PC-3 (cell line): ENCODE results near the gene CCDC13. TPM values are rescaled to one million over a fixed set of nuclear protein-coding genes. Genes with fewer than 3 reads are reported as not detected.

Experiments used
- ATAC-seq: fragments of 200-7000 bp; cut with Tn5 transposase; 2 replicates; pipeline ENCODE4 v1.9.1; 2020; ENCODE audit warnings: mild to moderate bottlenecking, moderate library complexity
- BruUV-seq: library from RNA; stranded (reverse); fragments of 400-500 nt; replicated peaks from 2 replicates; lab custom pipeline; 2021; lab: Mats Ljungman, UMichigan
- CTCF ChIA-PET: fragments of 300-600 bp; sonication (Branson Sonifier 250); formaldehyde crosslinking; loops from one replicate; lab custom pipeline; 2022; ENCODE audit warnings: antibody characterized with exemption; lab: Charles Lee
- POLR2A ChIA-PET: fragments of 300-600 bp; sonication (Branson Sonifier 250); formaldehyde crosslinking; loops from one replicate; lab custom pipeline; 2022; ENCODE audit warnings: antibody characterized with exemption; ENCODE audit not compliant: unreplicated experiment; lab: Charles Lee
- DNase-seq: peaks from one replicate; pipeline ENCODE4 v3.0.0-alpha.2; 2015
- H2AFZ ChIP-seq: fragments of 300-600 bp; sonication (generic); 2 replicates; pipeline ENCODE4 v1.6.0; 2016; ENCODE audit warnings: antibody characterized with exemption, low read length
- H3F3A ChIP-seq: fragments of 300-600 bp; sonication (generic); one replicate; pipeline ENCODE4 v1.6.0; 2017; ENCODE audit warnings: antibody characterized with exemption, low read length, control low read depth, mild to moderate bottlenecking; ENCODE audit not compliant: unreplicated experiment
- H3K27ac ChIP-seq: fragments of 300-600 bp; sonication (generic); 2 replicates; pipeline ENCODE4 v1.5.1; 2016; ENCODE audit warnings: mild to moderate bottlenecking, low read length
- H3K27me3 ChIP-seq: fragments of 300-600 bp; sonication (generic); 2 replicates; pipeline ENCODE4 v1.6.1; 2016; ENCODE audit warnings: low read length, mixed read lengths
- H3K36me3 ChIP-seq: fragments of 300-600 bp; sonication (generic); 2 replicates; pipeline ENCODE4 v1.6.1; 2016; ENCODE audit warnings: low read depth, mixed run types, low read length, mixed read lengths
- H3K4me1 ChIP-seq: fragments of 300-600 bp; sonication (generic); 2 replicates; pipeline ENCODE4 v1.5.1; 2016; ENCODE audit warnings: low read length; ENCODE audit not compliant: insufficient read depth
- H3K4me2 ChIP-seq: fragments of 300-600 bp; sonication (generic); 2 replicates; pipeline ENCODE4 v1.6.0; 2016; ENCODE audit warnings: low read length
- H3K4me3 ChIP-seq: fragments of 300-600 bp; sonication (generic); 2 replicates; pipeline ENCODE4 v1.5.1; 2016; ENCODE audit warnings: mild to moderate bottlenecking, low read length, mixed read lengths
- H3K79me2 ChIP-seq: fragments of 300-600 bp; sonication (generic); 2 replicates; pipeline ENCODE4 v1.6.1; 2017; ENCODE audit warnings: low read length, mixed read lengths
- H3K9ac ChIP-seq: fragments of 300-600 bp; sonication (generic); 2 replicates; pipeline ENCODE4 v1.6.0; 2016; ENCODE audit warnings: mild to moderate bottlenecking, low read length
- H3K9me2 ChIP-seq: fragments of 300-600 bp; sonication (generic); replicated peaks from 2 replicates; pipeline ENCODE4 v1.6.1; 2016; ENCODE audit warnings: mixed run types, low read length, mixed read lengths
- H3K9me3 ChIP-seq: fragments of 300-600 bp; sonication (generic); 2 replicates; pipeline ENCODE4 v1.6.1; 2016; ENCODE audit warnings: low read length, mixed read lengths
- H4K20me1 ChIP-seq: fragments of 300-600 bp; sonication (generic); 2 replicates; pipeline ENCODE4 v1.6.1; 2016; ENCODE audit warnings: low read length, mixed read lengths
- EZH2 ChIP-seq: fragments of 300-600 bp; sonication (generic); IDR thresholded peaks from one replicate; pipeline ENCODE4 v1.6.1; 2017; ENCODE audit warnings: antibody characterized with exemption, mild to moderate bottlenecking, low read length; ENCODE audit not compliant: unreplicated experiment
- EZH2phosphoT487 ChIP-seq: fragments of 300-600 bp; sonication (generic); IDR thresholded peaks from 2 replicates; pipeline ENCODE4 v1.6.1; 2018; ENCODE audit warnings: mild to moderate bottlenecking, antibody characterized with exemption, low read length, borderline replicate concordance
- intact Hi-C: fragments of 100-400 bp; cut with micrococcal nuclease; formaldehyde crosslinking; loops from 2 replicates; pipeline ENCODE4 v1.9.0; 2023
- total RNA-seq: library from RNA; depleted of rRNA; stranded (reverse); fragments of >200 nt; gene quantifications from 2 replicates; pipeline ENCODE4 v1.2.3, GENCODE V29; 2014
- TF ChIP-seq, protein P1 (sequence below): fragments of 300-600 bp; sonication (generic); conservative IDR thresholded peaks from 2 replicates; pipeline ENCODE4 v1.5.1; 2017; ENCODE audit warnings: antibody characterized with exemption, low read depth, mild to moderate bottlenecking, low read length

Gene CCDC13
- total RNA-seq, 1 experiment from 2014 or later = 0.47 TPM

DNA sequence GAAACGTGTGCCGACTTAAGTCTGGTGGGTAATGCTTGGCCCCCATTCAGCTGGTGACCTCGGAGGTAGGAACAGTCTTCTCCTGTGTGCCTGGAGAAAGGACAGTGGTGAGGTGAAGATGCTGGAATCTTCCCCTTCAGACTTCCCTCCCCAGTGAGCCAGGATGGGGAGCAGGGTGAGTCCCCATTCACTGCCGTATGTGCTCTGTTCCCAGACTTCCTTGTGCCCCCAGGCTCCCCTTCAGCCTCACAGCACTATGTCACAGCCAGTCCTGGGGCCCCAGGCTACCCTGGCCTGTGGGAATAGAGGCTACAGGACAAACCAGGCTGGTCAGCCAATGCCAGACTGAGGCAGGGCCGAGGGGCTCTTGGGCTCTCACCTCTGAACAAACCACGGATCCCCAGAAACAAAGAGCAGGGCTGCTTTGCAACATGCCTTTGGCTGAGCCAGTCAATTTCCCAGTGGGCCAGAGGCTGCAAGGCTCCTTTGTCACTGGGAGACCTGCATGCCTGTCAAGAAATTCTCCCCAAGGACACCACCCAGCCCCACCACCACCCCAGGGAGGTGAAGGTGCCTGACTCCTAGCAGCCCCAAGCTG lies 38.7 kb downstream of the CCDC13 start:
- intact Hi-C loops = no loop called here
- DNase-seq = no peak

DNA sequence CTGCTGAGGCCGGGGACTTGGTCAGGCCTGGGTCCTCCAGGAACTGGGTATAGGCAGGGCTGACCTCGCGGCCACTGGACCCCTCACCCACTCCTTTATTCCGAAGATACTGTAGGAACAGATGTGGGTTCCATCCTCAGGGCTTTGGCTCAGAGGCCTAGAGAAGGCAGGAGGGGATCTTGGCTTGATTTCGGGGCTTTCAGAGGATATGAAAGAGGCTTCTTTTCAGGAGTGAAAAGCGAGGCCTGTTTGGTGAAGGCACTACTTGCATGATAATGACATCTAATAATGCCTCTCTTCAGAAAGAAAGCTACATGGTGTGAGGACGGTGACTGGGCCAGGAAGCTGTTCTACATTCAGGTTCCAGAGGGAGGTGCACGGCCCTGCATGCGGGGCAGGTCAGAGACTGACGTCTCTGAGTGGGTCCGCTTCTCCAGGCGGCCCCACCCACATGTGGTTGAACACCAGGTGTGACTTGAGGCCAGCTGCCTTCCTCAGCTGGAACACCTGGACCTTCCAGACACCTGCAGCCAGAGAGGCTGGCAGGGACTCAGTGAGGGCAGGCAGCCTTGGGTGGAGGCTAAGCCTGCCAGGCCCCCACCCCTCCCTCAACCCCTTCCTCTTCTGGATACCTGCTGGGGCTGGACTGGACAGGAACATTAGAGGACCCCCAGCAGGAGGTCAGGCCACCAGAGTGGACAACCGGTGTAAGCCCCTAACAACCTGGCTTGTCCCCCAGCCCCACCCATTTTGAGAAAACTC lies 39.4 kb downstream of the CCDC13 start:
- POLR2A ChIA-PET = no interaction called here
- no peaks in the 10 kb centered on the region for H3K9me2 ChIP-seq
- CTCF ChIA-PET = no interaction called here
- no peaks in the 10 kb centered on the region for H3K4me1 ChIP-seq
- H3K4me2 ChIP-seq = no peak overlapping the region
- H4K20me1 ChIP-seq = no peaks in the 10 kb centered on the region
- no peaks in the 10 kb centered on the region for H3K9me3 ChIP-seq
- no peaks in the 10 kb centered on the region for H3K36me3 ChIP-seq
- H2AFZ ChIP-seq = no peak overlapping the region
- intact Hi-C loops = no loop called here
- H3K79me2 ChIP-seq = no peaks in the 10 kb centered on the region
- no peaks in the 10 kb centered on the region for H3F3A ChIP-seq
- H3K27me3 ChIP-seq = no peaks in the 10 kb centered on the region
- H3K4me3 ChIP-seq = no peak overlapping the region
- TF ChIP-seq, protein P1, sequence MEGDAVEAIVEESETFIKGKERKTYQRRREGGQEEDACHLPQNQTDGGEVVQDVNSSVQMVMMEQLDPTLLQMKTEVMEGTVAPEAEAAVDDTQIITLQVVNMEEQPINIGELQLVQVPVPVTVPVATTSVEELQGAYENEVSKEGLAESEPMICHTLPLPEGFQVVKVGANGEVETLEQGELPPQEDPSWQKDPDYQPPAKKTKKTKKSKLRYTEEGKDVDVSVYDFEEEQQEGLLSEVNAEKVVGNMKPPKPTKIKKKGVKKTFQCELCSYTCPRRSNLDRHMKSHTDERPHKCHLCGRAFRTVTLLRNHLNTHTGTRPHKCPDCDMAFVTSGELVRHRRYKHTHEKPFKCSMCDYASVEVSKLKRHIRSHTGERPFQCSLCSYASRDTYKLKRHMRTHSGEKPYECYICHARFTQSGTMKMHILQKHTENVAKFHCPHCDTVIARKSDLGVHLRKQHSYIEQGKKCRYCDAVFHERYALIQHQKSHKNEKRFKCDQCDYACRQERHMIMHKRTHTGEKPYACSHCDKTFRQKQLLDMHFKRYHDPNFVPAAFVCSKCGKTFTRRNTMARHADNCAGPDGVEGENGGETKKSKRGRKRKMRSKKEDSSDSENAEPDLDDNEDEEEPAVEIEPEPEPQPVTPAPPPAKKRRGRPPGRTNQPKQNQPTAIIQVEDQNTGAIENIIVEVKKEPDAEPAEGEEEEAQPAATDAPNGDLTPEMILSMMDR = no peak
- TF ChIP-seq EZH2phosphoT487 (no peak), EZH2 (no peak)
- no peak for DNase-seq
- ATAC-seq = no peak
- BruUV-seq = no TSS peak
- H3K27ac ChIP-seq = no peak overlapping the region
- H3K9ac ChIP-seq = no peak overlapping the region

More for the DNA sequence above, 38.7 kb downstream of the CCDC13 start:
- Histone ChIP-seq H3K9me3 (no peaks in the 10 kb centered on the region), H3K79me2 (no peaks in the 10 kb centered on the region), H3K27ac (no peak overlapping the region), H3K4me2 (no peak overlapping the region), H3K27me3 (no peaks in the 10 kb centered on the region), H3K36me3 (no peaks in the 10 kb centered on the region), H3K4me1 (no peaks in the 10 kb centered on the region), H3K4me3 (no peak overlapping the region), H4K20me1 (no peaks in the 10 kb centered on the region), H2AFZ (no peak overlapping the region), H3F3A (no peaks in the 10 kb centered on the region), H3K9me2 (no peaks in the 10 kb centered on the region), H3K9ac (no peak overlapping the region)
- ChIA-PET POLR2A (no interaction called here), CTCF (no interaction called here)
- no peak for TF ChIP-seq EZH2phosphoT487
- TF ChIP-seq, protein P1 = no peak
- no peak for TF ChIP-seq EZH2
- no TSS peak for BruUV-seq
- ATAC-seq = no peak

DNA sequence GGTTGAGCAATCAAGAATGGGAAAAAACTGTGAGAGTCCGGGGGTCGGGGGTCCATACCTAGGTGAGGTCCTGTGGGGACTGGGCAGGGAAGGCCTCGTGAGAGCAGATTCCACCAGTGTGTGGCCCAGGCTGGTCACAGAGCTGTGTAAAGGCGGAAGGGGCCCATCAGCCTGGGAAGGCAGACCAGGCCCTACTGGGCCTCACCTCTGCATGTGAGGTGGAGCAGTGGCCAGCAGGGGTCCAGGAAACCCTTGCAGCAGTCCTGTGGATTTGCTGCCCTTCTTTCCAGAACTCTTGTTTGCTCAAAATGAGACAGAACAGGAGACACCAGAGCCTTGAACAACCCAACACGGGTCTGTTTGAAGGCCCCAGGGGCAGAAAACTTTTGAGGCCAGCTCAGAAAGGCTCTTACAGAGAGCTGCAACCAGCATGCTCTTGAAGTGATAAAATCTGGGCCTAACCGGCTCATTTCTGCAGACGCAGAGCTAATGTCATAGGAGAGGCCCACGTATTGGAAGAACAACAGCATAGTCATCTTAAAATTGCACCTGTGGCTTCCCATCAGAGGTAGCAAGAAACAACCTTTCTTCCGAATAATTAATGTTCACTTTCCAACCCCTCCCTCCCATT lies 40.1 kb downstream of the CCDC13 start:
- ChIA-PET POLR2A (no interaction called here), CTCF (no interaction called here)
- Histone ChIP-seq H3K9me2 (no peaks in the 10 kb centered on the region), H3K4me3 (no peak overlapping the region), H3K9ac (no peak overlapping the region), H3K27ac (no peak overlapping the region), H2AFZ (no peak overlapping the region), H3K36me3 (no peaks in the 10 kb centered on the region), H4K20me1 (no peaks in the 10 kb centered on the region), H3K4me1 (no peaks in the 10 kb centered on the region), H3K27me3 (no peaks in the 10 kb centered on the region), H3K4me2 (no peak overlapping the region), H3F3A (no peaks in the 10 kb centered on the region), H3K79me2 (no peaks in the 10 kb centered on the region), H3K9me3 (no peaks in the 10 kb centered on the region)
- BruUV-seq = no TSS peak
- intact Hi-C loops = no loop called here
- DNase-seq (peak; percentile 7), ATAC-seq (peak; percentile 68)
- TF ChIP-seq, protein P1 = peak; percentile 49
- no peak for TF ChIP-seq EZH2
